GM12878 (cell line): ENCODE measurements around the gene MCCD1. TPM values are rescaled to one million over a fixed set of nuclear protein-coding genes. Genes with fewer than 3 reads are reported as not detected.

ENCODE experiments used
- ATF3 ChIP-seq: IDR thresholded peaks from 2 replicates; pipeline ENCODE4 v1.6.1; 2011; ENCODE audit warnings: low read depth, mild to moderate bottlenecking, low read length, moderate library complexity, borderline replicate concordance; ENCODE audit errors: extremely low read depth
- CHD1 ChIP-seq: IDR thresholded peaks from 2 replicates; pipeline ENCODE4 v1.6.1; 2012; ENCODE audit warnings: low read depth, low read length, improper control_type of control experiment
- GABPA ChIP-seq: IDR thresholded peaks from 2 replicates; pipeline ENCODE4 v1.6.1; 2014; ENCODE audit warnings: antibody characterized with exemption, low read depth, mild to moderate bottlenecking, inconsistent platforms
- IRF4 ChIP-seq: IDR thresholded peaks from 2 replicates; pipeline ENCODE4 v1.6.1; 2011; ENCODE audit warnings: low read depth, low read length
- IRF5 ChIP-seq: fragments of 450-650 bp; IDR thresholded peaks from 2 replicates; pipeline ENCODE4 v1.6.1; 2017; ENCODE audit warnings: borderline replicate concordance
- KAT2A ChIP-seq: conservative IDR thresholded peaks from 2 replicates; pipeline ENCODE4 v1.6.1; 2011; ENCODE audit warnings: low read depth, low read length; ENCODE audit not compliant: control insufficient read depth
- MTA2 ChIP-seq: fragments of 450-650 bp; IDR thresholded peaks from 2 replicates; pipeline ENCODE4 v1.6.1; 2016; ENCODE audit warnings: low read depth, mild to moderate bottlenecking, moderate library complexity
- STAT3 ChIP-seq: IDR thresholded peaks from 2 replicates; pipeline ENCODE4 v1.6.1; 2011; ENCODE audit warnings: low read depth, low read length, improper control_type of control experiment
- SUZ12 ChIP-seq: fragments of 200-600 bp; sonication (generic); IDR thresholded peaks from one replicate; pipeline ENCODE4 v1.6.1; 2018; ENCODE audit warnings: antibody characterized with exemption, mild to moderate bottlenecking; ENCODE audit not compliant: unreplicated experiment
- TARDBP ChIP-seq: IDR thresholded peaks from 2 replicates; pipeline ENCODE4 v1.6.1; 2016; ENCODE audit warnings: borderline replicate concordance
- TBL1XR1 ChIP-seq: IDR thresholded peaks from 2 replicates; pipeline ENCODE4 v1.6.1; 2012; ENCODE audit warnings: low read depth, low read length, improper control_type of control experiment
- USF2 ChIP-seq: IDR thresholded peaks from 2 replicates; pipeline ENCODE4 v1.6.1; 2011; ENCODE audit warnings: low read depth, low read length, improper control_type of control experiment, borderline replicate concordance
- YBX1 ChIP-seq: fragments of 450-650 bp; IDR thresholded peaks from 2 replicates; pipeline ENCODE4 v1.6.1; 2016; ENCODE audit warnings: antibody characterized with exemption
- ZBED1 ChIP-seq: IDR thresholded peaks from 2 replicates; pipeline ENCODE4 v1.6.1; 2016; ENCODE audit warnings: borderline replicate concordance
- ZBTB11 ChIP-seq: fragments of 450-650 bp; formaldehyde crosslinking; IDR thresholded peaks from 2 replicates; pipeline ENCODE4 v1.5.0; 2022; ENCODE audit warnings: mild to moderate bottlenecking, missing genetic modification characterization
- ZNF384 ChIP-seq: IDR thresholded peaks from 2 replicates; pipeline ENCODE4 v1.6.1; 2012; ENCODE audit warnings: low read depth, mild to moderate bottlenecking, low read length, improper control_type of control experiment, borderline replicate concordance
- ZSCAN29 ChIP-seq: fragments of 450-650 bp; IDR thresholded peaks from 2 replicates; pipeline ENCODE4 v1.6.1; 2017; ENCODE audit warnings: mild to moderate bottlenecking, moderate library complexity
- polyA plus RNA-seq, 11 experiments: library from polyadenylated mRNA; depleted of rRNA in 4 of 11; unstranded in 6 of 11; stranded (reverse) in 5 of 11; fragments of >200 nt; fragmentation: Nextera tagmentation in 4 of 11; fragmentation: Illumina TruSeq in 1 of 11; extraction: Ambion mirVana in 4 of 11; extraction: Trizol in 1 of 11; gene quantifications; 1 replicate in 1 of 11; 2 replicates in 10 of 11; pipeline versions ENCODE4 v1.2.1 to v1.2.3, GENCODE V29; 2011 to 2016; ENCODE audit warnings: inconsistent platforms in 2 of 11, missing spikeins in 2 of 11, low read depth in 1 of 11
- total RNA-seq, 4 experiments: library from RNA; depleted of rRNA in 3 of 4; stranded (reverse); fragments of >200 nt in 3 of 4; fragmentation: Illumina TruSeq in 1 of 4; extraction: Trizol in 1 of 4; gene quantifications; 2 replicates each; pipeline versions ENCODE4 v1.2.1 to v1.2.3, GENCODE V29; 2013 to 2021
- TF ChIP-seq, protein P1 (sequence below): fragments of 450-650 bp; IDR thresholded peaks from 2 replicates; pipeline ENCODE4 v1.6.1; 2017; ENCODE audit warnings: mild to moderate bottlenecking, moderate library complexity

Gene MCCD1
- total and polyA plus RNA-seq, 10 of the 15 experiments (the other 5 are each of a cell fraction or from before 2014, with no cell fraction given): not detected

GRCh38 chr6:31559958-31560696 lies 31.4 kb downstream of the MCCD1 start (continued):
- TF ChIP-seq ZBTB11 (CRISPR knock-in tag): no peak
- TF ChIP-seq ZSCAN29: no peak
- TF ChIP-seq KAT2A: no peak
- TF ChIP-seq GABPA: peak; percentile 57; the same call in 1 of the 2 replicates
- TF ChIP-seq ZNF384: no peak
- no peak for TF ChIP-seq YBX1
- TF ChIP-seq ZBED1: peak; percentile 80; the same call in 1 of the 2 replicates
- TF ChIP-seq TBL1XR1: peak; percentile 95
- 0 out of 2 replicates have a peak, but pooled peaks have one; percentile 32 for TF ChIP-seq IRF4
- no peak for TF ChIP-seq SUZ12
- TF ChIP-seq USF2: no peak; the same call in 1 of the 2 replicates
- no peak for TF ChIP-seq ATF3
- TF ChIP-seq MTA2: peak; percentile 68
- no peak for TF ChIP-seq TARDBP
- TF ChIP-seq, protein P1, sequence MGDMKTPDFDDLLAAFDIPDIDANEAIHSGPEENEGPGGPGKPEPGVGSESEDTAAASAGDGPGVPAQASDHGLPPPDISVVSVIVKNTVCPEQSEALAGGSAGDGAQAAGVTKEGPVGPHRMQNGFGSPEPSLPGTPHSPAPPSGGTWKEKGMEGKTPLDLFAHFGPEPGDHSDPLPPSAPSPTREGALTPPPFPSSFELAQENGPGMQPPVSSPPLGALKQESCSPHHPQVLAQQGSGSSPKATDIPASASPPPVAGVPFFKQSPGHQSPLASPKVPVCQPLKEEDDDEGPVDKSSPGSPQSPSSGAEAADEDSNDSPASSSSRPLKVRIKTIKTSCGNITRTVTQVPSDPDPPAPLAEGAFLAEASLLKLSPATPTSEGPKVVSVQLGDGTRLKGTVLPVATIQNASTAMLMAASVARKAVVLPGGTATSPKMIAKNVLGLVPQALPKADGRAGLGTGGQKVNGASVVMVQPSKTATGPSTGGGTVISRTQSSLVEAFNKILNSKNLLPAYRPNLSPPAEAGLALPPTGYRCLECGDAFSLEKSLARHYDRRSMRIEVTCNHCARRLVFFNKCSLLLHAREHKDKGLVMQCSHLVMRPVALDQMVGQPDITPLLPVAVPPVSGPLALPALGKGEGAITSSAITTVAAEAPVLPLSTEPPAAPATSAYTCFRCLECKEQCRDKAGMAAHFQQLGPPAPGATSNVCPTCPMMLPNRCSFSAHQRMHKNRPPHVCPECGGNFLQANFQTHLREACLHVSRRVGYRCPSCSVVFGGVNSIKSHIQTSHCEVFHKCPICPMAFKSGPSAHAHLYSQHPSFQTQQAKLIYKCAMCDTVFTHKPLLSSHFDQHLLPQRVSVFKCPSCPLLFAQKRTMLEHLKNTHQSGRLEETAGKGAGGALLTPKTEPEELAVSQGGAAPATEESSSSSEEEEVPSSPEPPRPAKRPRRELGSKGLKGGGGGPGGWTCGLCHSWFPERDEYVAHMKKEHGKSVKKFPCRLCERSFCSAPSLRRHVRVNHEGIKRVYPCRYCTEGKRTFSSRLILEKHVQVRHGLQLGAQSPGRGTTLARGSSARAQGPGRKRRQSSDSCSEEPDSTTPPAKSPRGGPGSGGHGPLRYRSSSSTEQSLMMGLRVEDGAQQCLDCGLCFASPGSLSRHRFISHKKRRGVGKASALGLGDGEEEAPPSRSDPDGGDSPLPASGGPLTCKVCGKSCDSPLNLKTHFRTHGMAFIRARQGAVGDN: 0 out of 2 replicates have a peak, but pooled peaks have one; percentile 22
- TF ChIP-seq STAT3: no peak
- no peak for TF ChIP-seq CHD1
- TF ChIP-seq IRF5: no peak
